H9 (cell line): ENCODE data around the gene C2CD2. TPM values are rescaled to one million over a fixed set of nuclear protein-coding genes. Genes with fewer than 3 reads are reported as not detected.

Source experiments
- DNase-seq: peaks from one replicate; pipeline ENCODE4 v3.0.0-alpha.2; 2017
- H2AFZ ChIP-seq: one replicate; pipeline ENCODE4 v1.6.1; 2013; ENCODE audit warnings: mild to moderate bottlenecking, low read length, control low read depth, moderate library complexity
- H2AK5ac ChIP-seq: 2 replicates; pipeline ENCODE4 v1.6.1; 2013; ENCODE audit warnings: low read length, control low read depth, mixed read lengths; ENCODE audit not compliant: insufficient read length
- H2BK120ac ChIP-seq: one replicate; pipeline ENCODE4 v1.6.1; 2013; ENCODE audit warnings: low read depth, mild to moderate bottlenecking, low read length, control low read depth, inconsistent platforms; ENCODE audit not compliant: poor library complexity, severe bottlenecking
- H2BK12ac ChIP-seq: 2 replicates; pipeline ENCODE4 v1.6.1; 2013; ENCODE audit warnings: low read length, control low read depth, mixed read lengths, low read depth; ENCODE audit not compliant: insufficient read length
- H2BK15ac ChIP-seq: 2 replicates; pipeline ENCODE4 v1.6.1; 2013; ENCODE audit warnings: low read depth, low read length, control low read depth
- H2BK20ac ChIP-seq: one replicate; pipeline ENCODE4 v1.6.1; 2013; ENCODE audit warnings: low read depth, mild to moderate bottlenecking, low read length, control low read depth, inconsistent platforms; ENCODE audit not compliant: poor library complexity, severe bottlenecking
- H2BK5ac ChIP-seq: 2 replicates; pipeline ENCODE4 v1.6.1; 2013; ENCODE audit warnings: low read length, control low read depth, mixed read lengths; ENCODE audit not compliant: insufficient read length
- H3K14ac ChIP-seq: 2 replicates; pipeline ENCODE4 v1.6.1; 2013; ENCODE audit warnings: low read length, control low read depth; ENCODE audit not compliant: insufficient read depth
- H3K18ac ChIP-seq: 2 replicates; pipeline ENCODE4 v1.6.1; 2013; ENCODE audit warnings: low read depth, mild to moderate bottlenecking, mixed read lengths, low read length, control low read depth; ENCODE audit not compliant: insufficient read length
- H3K23ac ChIP-seq: 2 replicates; pipeline ENCODE4 v1.6.1; 2013; ENCODE audit warnings: low read length, control low read depth, mixed read lengths, low read depth; ENCODE audit not compliant: insufficient read length
- H3K23me2 ChIP-seq: 2 replicates; pipeline ENCODE4 v1.6.1; 2013; ENCODE audit warnings: low read depth, mild to moderate bottlenecking, mixed read lengths, low read length, control low read depth; ENCODE audit not compliant: insufficient read length, poor library complexity, severe bottlenecking
- H3K27ac ChIP-seq: 2 replicates; pipeline ENCODE4 v1.5.1; 2013; ENCODE audit warnings: low read length, control low read depth, mixed read lengths, low read depth; ENCODE audit not compliant: insufficient read length
- H3K27me3 ChIP-seq: 2 replicates; pipeline ENCODE4 v1.6.1; 2013; ENCODE audit warnings: low read length, control low read depth, inconsistent platforms; ENCODE audit not compliant: insufficient read depth
- H3K4ac ChIP-seq: 2 replicates; pipeline ENCODE4 v1.6.1; 2013; ENCODE audit warnings: low read depth, mild to moderate bottlenecking, control low read depth, inconsistent platforms, low read length, moderate library complexity
- H3K4me1 ChIP-seq: 2 replicates; pipeline ENCODE4 v1.6.1; 2013; ENCODE audit warnings: low read length, control low read depth, inconsistent platforms; ENCODE audit not compliant: insufficient read depth
- H3K4me2 ChIP-seq: 2 replicates; pipeline ENCODE4 v1.6.1; 2013; ENCODE audit warnings: low read length, control low read depth, mixed read lengths; ENCODE audit not compliant: insufficient read length, insufficient read depth
- H3K56ac ChIP-seq: 2 replicates; pipeline ENCODE4 v1.6.1; 2013; ENCODE audit warnings: low read depth, mild to moderate bottlenecking, mixed read lengths, low read length, control low read depth; ENCODE audit not compliant: insufficient read length
- H3K79me1 ChIP-seq: 2 replicates; pipeline ENCODE4 v1.6.1; 2013; ENCODE audit warnings: low read depth, mild to moderate bottlenecking, moderate library complexity, low read length, control low read depth, inconsistent platforms; ENCODE audit not compliant: insufficient read depth, poor library complexity, severe bottlenecking
- H3K79me2 ChIP-seq: 2 replicates; pipeline ENCODE4 v1.6.1; 2013; ENCODE audit warnings: low read length, control low read depth, inconsistent platforms; ENCODE audit not compliant: insufficient read depth
- H3K9ac ChIP-seq: 2 replicates; pipeline ENCODE4 v1.6.1; 2013; ENCODE audit warnings: low read length, control low read depth, mixed read lengths; ENCODE audit not compliant: insufficient read length; ENCODE audit errors: extremely low read depth
- H3K9me3 ChIP-seq: one replicate; pipeline ENCODE4 v1.6.1; 2013; ENCODE audit warnings: low read depth, low read length, inconsistent platforms; ENCODE audit not compliant: control insufficient read depth
- H3T11ph ChIP-seq: one replicate; pipeline ENCODE4 v1.6.1; 2013; ENCODE audit warnings: mild to moderate bottlenecking, low read length, control low read depth, inconsistent platforms
- H4K20me1 ChIP-seq: one replicate; pipeline ENCODE4 v1.6.1; 2013; ENCODE audit not compliant: control insufficient read depth, insufficient read length, insufficient read depth
- H4K5ac ChIP-seq: 2 replicates; pipeline ENCODE4 v1.6.1; 2013; ENCODE audit warnings: low read depth, mild to moderate bottlenecking, mixed read lengths, low read length, control low read depth; ENCODE audit not compliant: insufficient read length
- H4K8ac ChIP-seq: replicated peaks from 2 replicates; pipeline ENCODE4 v1.6.1; 2013; ENCODE audit warnings: low read length, control low read depth, mixed read lengths, low read depth; ENCODE audit not compliant: insufficient read length
- H4K91ac ChIP-seq: 2 replicates; pipeline ENCODE4 v1.6.1; 2013; ENCODE audit warnings: low read depth, mild to moderate bottlenecking, moderate library complexity, mixed read lengths, low read length, control low read depth; ENCODE audit not compliant: insufficient read length
- H3K27ac Mint-ChIP-seq, 3 experiments: 2 replicates in 2 of 3; 3 replicates in 1 of 3; pipeline ENCODE4 v1.8.0; 2020 to 2021; ENCODE audit warnings: mixed read lengths in 3 of 3, mild to moderate bottlenecking in 1 of 3, moderate library complexity in 1 of 3
- H3K27me3 Mint-ChIP-seq: 2 replicates; pipeline ENCODE4 v1.8.0; 2021; ENCODE audit warnings: low read depth, mild to moderate bottlenecking, moderate library complexity, mixed read lengths
- H3K36me3 Mint-ChIP-seq, 3 experiments: 2 replicates in 2 of 3; 3 replicates in 1 of 3; pipeline ENCODE4 v1.8.0; 2020 to 2021; ENCODE audit warnings: low read depth in 3 of 3, mixed read lengths in 3 of 3; ENCODE audit not compliant: insufficient read depth in 1 of 3
- H3K4me1 Mint-ChIP-seq, 2 experiments: 2 replicates each; pipeline ENCODE4 v1.8.0; 2020; ENCODE audit warnings: mixed read lengths in 2 of 2
- H3K4me3 Mint-ChIP-seq, 2 experiments: 2 replicates in 1 of 2; 3 replicates in 1 of 2; pipeline ENCODE4 v1.8.0; 2020 to 2021; ENCODE audit warnings: mild to moderate bottlenecking in 2 of 2, mixed read lengths in 2 of 2, moderate library complexity in 1 of 2
- H3K9me3 Mint-ChIP-seq, 2 experiments: 2 replicates in 1 of 2; 3 replicates in 1 of 2; pipeline ENCODE4 v1.8.0; 2020; ENCODE audit warnings: mild to moderate bottlenecking in 2 of 2, mixed read lengths in 2 of 2, moderate library complexity in 1 of 2
- WGBS: extraction: QIAGEN DNeasy Blood & Tissue Kit; methylation state at CpG from one replicate; pipeline ENCODE4 v1.1.7; 2013; ENCODE audit warnings: missing lambda C conversion rate, low lambda C conversion rate, mixed read lengths; ENCODE audit not compliant: insufficient read length; ENCODE audit errors: extremely low coverage; 5-methylcytosine and 5-hydroxymethylcytosine counted together
- total RNA-seq: library from RNA; stranded (reverse); gene quantifications from 2 replicates; pipeline ENCODE4 v1.2.1, GENCODE V29; 2021
- TF ChIP-seq, protein P1 (sequence below): fragments of 200-600 bp; sonication (generic); conservative IDR thresholded peaks from 3 replicates; pipeline ENCODE4 v1.8.0; 2021; ENCODE audit warnings: antibody characterized with exemption, mild to moderate bottlenecking

The C2CD2 gene
- total RNA-seq, 1 experiment from 2014 or later, result 14.6 TPM

DNA sequence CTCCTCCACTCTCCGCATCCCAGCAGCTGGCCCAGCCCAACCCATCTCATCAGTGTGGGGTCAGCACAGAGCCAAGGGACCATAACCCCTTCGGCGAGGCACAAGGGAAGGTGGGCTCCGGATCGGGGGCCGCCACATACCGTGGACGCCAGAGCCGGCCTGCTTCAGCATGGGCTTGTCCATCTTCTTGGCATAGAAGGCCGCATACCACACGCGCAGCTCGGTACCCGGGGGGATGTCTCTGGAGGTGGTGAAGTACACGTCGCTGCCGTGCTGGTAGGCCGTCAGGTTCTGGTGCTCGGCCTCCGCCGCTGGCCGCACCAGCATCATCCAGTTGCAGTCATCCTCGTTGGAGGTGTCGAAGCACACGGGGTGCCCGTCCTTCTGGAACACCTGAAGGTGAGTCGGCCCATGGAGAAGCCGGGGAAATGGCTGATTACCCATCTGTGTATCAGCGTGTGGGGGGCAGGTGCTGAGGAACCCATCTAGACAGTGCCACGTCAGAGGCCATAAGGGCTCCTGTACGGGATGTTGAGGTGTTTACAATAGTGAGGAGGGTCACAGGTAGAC, 99.3 kb downstream of the C2CD2 start:
- no peak overlapping the region for H4K8ac ChIP-seq
- H2BK5ac ChIP-seq, result no peak overlapping the region
- H3T11ph ChIP-seq, result no peak overlapping the region
- H3K27me3 ChIP-seq, result no peaks in the 10 kb centered on the region
- H3K56ac ChIP-seq, result no peak overlapping the region
- H3K4me3 Mint-ChIP-seq, result no peak overlapping the region
- no peaks in the 10 kb centered on the region for H3K4me1 Mint-ChIP-seq
- no peak overlapping the region for H2AK5ac ChIP-seq
- H3K23me2 ChIP-seq, result no peaks in the 10 kb centered on the region
- H2BK12ac ChIP-seq, result no peak overlapping the region
- H4K91ac ChIP-seq, result no peak overlapping the region
- H3K9me3 ChIP-seq, result no peaks in the 10 kb centered on the region
- H2BK15ac ChIP-seq, result no peak overlapping the region
- H3K27ac ChIP-seq, result no peak overlapping the region
- H3K14ac ChIP-seq, result no peak overlapping the region
- no peaks in the 10 kb centered on the region for H3K9me3 Mint-ChIP-seq
- no peak overlapping the region for H3K9ac ChIP-seq
- H4K5ac ChIP-seq, result no peak overlapping the region
- H2BK20ac ChIP-seq, result no peak overlapping the region
- H3K4me1 ChIP-seq, result no peaks in the 10 kb centered on the region
- no peaks in the 10 kb centered on the region for H4K20me1 ChIP-seq
- H3K4ac ChIP-seq, result no peak overlapping the region
- no CpG with 5 or more reads among the region's 31 CpGs for WGBS
- H3K18ac ChIP-seq, result no peak overlapping the region
- no peak overlapping the region for H3K23ac ChIP-seq
- peaks cover 10 to 38% (median 32%) of the 10 kb centered on the region in 3 experiments for H3K36me3 Mint-ChIP-seq
- H2AFZ ChIP-seq, result no peak overlapping the region
- no peaks in the 10 kb centered on the region for H3K27me3 Mint-ChIP-seq
- TF ChIP-seq, protein P1, sequence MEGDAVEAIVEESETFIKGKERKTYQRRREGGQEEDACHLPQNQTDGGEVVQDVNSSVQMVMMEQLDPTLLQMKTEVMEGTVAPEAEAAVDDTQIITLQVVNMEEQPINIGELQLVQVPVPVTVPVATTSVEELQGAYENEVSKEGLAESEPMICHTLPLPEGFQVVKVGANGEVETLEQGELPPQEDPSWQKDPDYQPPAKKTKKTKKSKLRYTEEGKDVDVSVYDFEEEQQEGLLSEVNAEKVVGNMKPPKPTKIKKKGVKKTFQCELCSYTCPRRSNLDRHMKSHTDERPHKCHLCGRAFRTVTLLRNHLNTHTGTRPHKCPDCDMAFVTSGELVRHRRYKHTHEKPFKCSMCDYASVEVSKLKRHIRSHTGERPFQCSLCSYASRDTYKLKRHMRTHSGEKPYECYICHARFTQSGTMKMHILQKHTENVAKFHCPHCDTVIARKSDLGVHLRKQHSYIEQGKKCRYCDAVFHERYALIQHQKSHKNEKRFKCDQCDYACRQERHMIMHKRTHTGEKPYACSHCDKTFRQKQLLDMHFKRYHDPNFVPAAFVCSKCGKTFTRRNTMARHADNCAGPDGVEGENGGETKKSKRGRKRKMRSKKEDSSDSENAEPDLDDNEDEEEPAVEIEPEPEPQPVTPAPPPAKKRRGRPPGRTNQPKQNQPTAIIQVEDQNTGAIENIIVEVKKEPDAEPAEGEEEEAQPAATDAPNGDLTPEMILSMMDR, result no peak
- peak overlapping the region in 1 of 3 experiments; percentile 70; a peak in 1 of 7 replicates for H3K27ac Mint-ChIP-seq
- no peaks in the 10 kb centered on the region for H3K79me1 ChIP-seq
- no peaks in the 10 kb centered on the region for H3K79me2 ChIP-seq
- DNase-seq, result no peak
- H3K4me2 ChIP-seq, result no peak overlapping the region
- no peak overlapping the region for H2BK120ac ChIP-seq
